ENCODE data around the gene NDUFAF3. TPM values are rescaled to one million over a fixed set of nuclear protein-coding genes. Genes with fewer than 3 reads are reported as not detected.

The NDUFAF3 gene, protein sequence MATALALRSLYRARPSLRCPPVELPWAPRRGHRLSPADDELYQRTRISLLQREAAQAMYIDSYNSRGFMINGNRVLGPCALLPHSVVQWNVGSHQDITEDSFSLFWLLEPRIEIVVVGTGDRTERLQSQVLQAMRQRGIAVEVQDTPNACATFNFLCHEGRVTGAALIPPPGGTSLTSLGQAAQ
- total RNA-seq: 100 to 1,000 TPM in 3 of 4 donors, 10 to 100 TPM in 1; 79.4 to 131 (median 105) TPM

- H3K4me3 ChIP-seq: peak within 1 kb of the TSS; percentile 52 to 96
- peak within 1 kb of the TSS; percentile 98 to 100 (median 100) for H3K27ac ChIP-seq
- no peaks in the 10 kb centered on the region for H3K27me3 ChIP-seq
- H3K4me1 ChIP-seq: peaks cover 0 to 74% (median 28%) of the 10 kb centered on the region in 3 donors
- TF ChIP-seq CTCF (IDR thresholded peaks at IDR 0.05): peak in 3 of 4 experiments; percentile 97 to 99 (median 99)
- peak; percentile 95 for TF ChIP-seq POLR2AphosphoS5 (IDR thresholded peaks at IDR 0.05)
- TF ChIP-seq EP300 (IDR thresholded peaks at IDR 0.05): no peak
- TF ChIP-seq POLR2A (IDR thresholded peaks at IDR 0.05): peak; percentile 94 to 96
- ATAC-seq: peak; percentile 88
- H3K9me3 ChIP-seq: no peaks in the 10 kb centered on the region
- no CpG with 5 or more reads among the region's 83 CpGs for WGBS, 2 donors (ENCODE audit: low coverage in 1 of 2)
- peaks cover 0 to 43% of the 10 kb centered on the region in 2 donors for H3K36me3 ChIP-seq
These were observed at the start of gene NDUFAF3 for GRCh38 chr3:49021813-49022687. Gene NDUFAF3, plus strand, starts transcription at chr3:49022121. Its CDS starts 24 bp downstream, at chr3:49022145.

- Histone ChIP-seq H3K9me3 (no peaks in the 10 kb centered on the region), H3K27me3 (no peaks in the 10 kb centered on the region), H3K36me3 (peaks cover 3 to 100% of the 10 kb centered on the region in 2 donors), H3K27ac (no peak overlapping the region), H3K4me1 (no peaks in the 10 kb centered on the region), H3K4me3 (no peak overlapping the region)
- TF ChIP-seq POLR2AphosphoS5 (IDR thresholded peaks at IDR 0.05) (no peak), CTCF (IDR thresholded peaks at IDR 0.05) (no peak), EP300 (IDR thresholded peaks at IDR 0.05) (no peak), POLR2A (IDR thresholded peaks at IDR 0.05) (no peak)
- no peak for ATAC-seq
- WGBS, 2 donors (ENCODE audit: low coverage in 1 of 2): 82 to 86% methylated on average over 5 of the region's 10 CpGs
These were observed 47.7 kb upstream of the NDUFAF3 start for GRCh38 chr3:48974076-48974864.

DNA sequence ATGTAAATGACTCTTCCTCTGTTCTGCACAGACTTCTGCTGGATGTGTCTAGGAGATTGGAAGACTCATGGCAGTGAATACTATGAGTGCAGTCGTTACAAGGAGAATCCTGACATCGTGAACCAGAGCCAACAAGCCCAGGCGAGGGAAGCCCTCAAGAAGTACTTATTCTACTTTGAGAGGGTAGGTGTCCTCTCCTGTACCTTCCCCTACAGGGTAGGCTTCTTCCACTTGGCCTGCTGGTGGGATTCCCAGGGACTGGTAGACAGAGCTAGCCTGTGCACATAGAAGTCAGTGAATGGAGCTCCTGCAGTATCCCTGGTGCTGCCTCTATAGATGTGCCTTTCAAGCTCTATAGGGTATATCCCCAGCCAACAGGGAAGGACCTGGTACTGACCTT, 42.5 kb upstream of the NDUFAF3 start:
- TF ChIP-seq CTCF (IDR thresholded peaks at IDR 0.05): no peak
- TF ChIP-seq EP300 (IDR thresholded peaks at IDR 0.05): no peak
- TF ChIP-seq POLR2AphosphoS5 (IDR thresholded peaks at IDR 0.05): no peak
- H3K4me1 ChIP-seq: no peaks in the 10 kb centered on the region
- peaks cover 0 to 100% of the 10 kb centered on the region in 2 donors for H3K36me3 ChIP-seq
- no peaks in the 10 kb centered on the region for H3K9me3 ChIP-seq
- H3K4me3 ChIP-seq: no peak overlapping the region
- no peak for ATAC-seq
- no peaks in the 10 kb centered on the region for H3K27me3 ChIP-seq
- H3K27ac ChIP-seq: no peak overlapping the region
- WGBS, 2 donors (ENCODE audit: low coverage in 1 of 2): 83 to 100% methylated on average over 3 of the region's 3 CpGs

DNA sequence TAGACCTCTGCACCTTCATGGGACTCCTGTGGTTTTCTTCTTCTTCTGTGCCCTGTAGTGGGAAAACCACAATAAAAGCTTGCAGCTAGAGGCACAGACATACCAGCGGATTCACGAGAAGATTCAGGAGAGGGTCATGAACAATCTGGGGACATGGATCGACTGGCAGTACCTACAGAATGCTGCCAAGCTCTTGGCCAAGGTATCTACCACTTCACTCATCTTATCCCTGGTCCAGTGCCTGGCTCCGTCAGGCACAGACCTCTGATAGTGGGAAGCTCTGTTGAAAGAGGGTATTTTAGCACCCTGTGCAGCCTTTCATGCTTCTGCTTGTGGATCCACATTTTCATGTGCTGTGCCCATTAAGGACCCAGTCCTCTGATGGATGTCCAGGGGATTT, 41.6 kb upstream of the NDUFAF3 start:
- no peak overlapping the region for H3K4me3 ChIP-seq
- no peak overlapping the region for H3K27ac ChIP-seq
- H3K36me3 ChIP-seq: peaks cover 0 to 100% of the 10 kb centered on the region in 2 donors
- TF ChIP-seq POLR2A (IDR thresholded peaks at IDR 0.05): no peak
- TF ChIP-seq CTCF (IDR thresholded peaks at IDR 0.05): no peak
- TF ChIP-seq EP300 (IDR thresholded peaks at IDR 0.05): no peak
- TF ChIP-seq POLR2AphosphoS5 (IDR thresholded peaks at IDR 0.05): no peak
- no peaks in the 10 kb centered on the region for H3K4me1 ChIP-seq
- H3K27me3 ChIP-seq: no peaks in the 10 kb centered on the region
- 81 to 86% methylated on average over 2 to 4 of the region's 4 CpGs for WGBS, 2 donors (ENCODE audit: low coverage in 1 of 2)
- ATAC-seq: no peak
- H3K9me3 ChIP-seq: no peaks in the 10 kb centered on the region

All from gastroesophageal sphincter (tissue), 4 donors.